ENCODE data around the gene ST8SIA1.

The ST8SIA1 gene

DNA sequence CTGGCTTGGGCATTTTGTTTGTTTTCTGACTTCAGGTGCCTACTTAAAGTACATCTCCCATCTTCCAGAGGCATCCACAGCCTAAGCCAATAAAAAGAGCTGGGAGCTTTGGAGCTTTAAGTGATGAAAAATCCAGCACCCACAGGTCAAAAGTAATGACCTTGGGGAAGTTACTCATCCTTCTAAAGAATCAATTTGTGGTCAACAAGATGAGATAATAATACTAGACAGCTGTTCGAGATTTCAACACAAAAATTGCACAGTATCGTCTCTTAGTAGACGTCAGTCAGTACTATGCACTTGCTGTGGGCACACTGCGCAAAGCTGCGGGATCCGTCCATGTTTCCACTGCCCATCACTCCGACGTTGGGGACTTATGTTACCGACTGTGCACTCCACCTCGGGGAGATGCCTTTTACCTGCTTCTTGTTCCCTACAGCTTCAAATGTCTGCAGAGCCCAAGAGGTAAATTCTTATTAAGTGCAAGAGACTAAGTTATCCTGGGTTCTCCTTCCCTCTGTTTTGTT lies 1.3 kb downstream of the ST8SIA1 start:
- TF ChIP-seq GABPA (IDR thresholded peaks at IDR 0.05; ENCODE audit: low read depth) (no peak), REST (IDR thresholded peaks at IDR 0.05; ENCODE audit: insufficient replicate concordance, low read depth) (no peak), POLR2AphosphoS5 (IDR thresholded peaks at IDR 0.05; ENCODE audit: low read depth) (no peak), CTCF (IDR thresholded peaks at IDR 0.05; ENCODE audit: insufficient read depth, low read length) (no peak), SPI1 (IDR thresholded peaks at IDR 0.05; ENCODE audit: borderline replicate concordance, low read depth) (no peak)

DNA sequence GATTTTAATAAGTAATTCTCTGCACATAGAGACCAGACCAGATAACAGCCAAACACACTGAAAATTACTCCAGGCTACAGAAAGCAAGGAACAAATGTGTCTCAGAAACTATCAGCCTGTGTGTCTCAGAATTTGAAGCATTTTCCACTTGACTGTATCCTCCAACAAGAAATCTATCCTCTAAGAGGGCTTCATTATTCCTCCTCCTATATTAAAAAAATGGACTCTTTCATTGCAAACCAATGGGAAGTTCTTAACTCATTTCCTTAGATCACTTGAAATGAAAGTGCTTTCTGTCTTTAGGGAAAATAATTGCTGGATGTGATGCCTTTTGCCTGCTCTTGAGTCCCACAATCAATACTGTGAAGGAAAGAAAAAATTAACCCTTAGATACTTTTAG lies 2.3 kb downstream of the ST8SIA1 start:
- no peak for DNase-seq (ENCODE audit: low read depth in 1 of 2, low spot score in 1 of 2)
- Histone ChIP-seq H3K27ac (replicated peaks) (no peak overlapping the region), H3K27me3 (ENCODE audit: insufficient read depth, poor library complexity, severe bottlenecking) (peaks cover 26% of the 10 kb centered on the region), H3K4me3 (replicated peaks; ENCODE audit: insufficient read depth, low read length) (no peak overlapping the region)
- no peak for TF ChIP-seq SPI1 (IDR thresholded peaks at IDR 0.05; ENCODE audit: borderline replicate concordance, low read depth)
- TF ChIP-seq CTCF (IDR thresholded peaks at IDR 0.05; ENCODE audit: insufficient read depth, low read length), result no peak
- no peak for TF ChIP-seq GABPA (IDR thresholded peaks at IDR 0.05; ENCODE audit: low read depth)
- no peak for TF ChIP-seq POLR2AphosphoS5 (IDR thresholded peaks at IDR 0.05; ENCODE audit: low read depth)
- no peak for TF ChIP-seq REST (IDR thresholded peaks at IDR 0.05; ENCODE audit: insufficient replicate concordance, low read depth)

More for the DNA sequence above, 1.3 kb downstream of the ST8SIA1 start:
- H3K27me3 ChIP-seq (ENCODE audit: insufficient read depth, poor library complexity, severe bottlenecking), result peaks cover 26% of the 10 kb centered on the region
- no peak overlapping the region for H3K27ac ChIP-seq (replicated peaks)
- DNase-seq (ENCODE audit: low read depth in 1 of 2, low spot score in 1 of 2), result no peak
- H3K4me3 ChIP-seq (replicated peaks; ENCODE audit: insufficient read depth, low read length), result no peak overlapping the region

GRCh38 chr12:22329621-22330020 lies 4.9 kb downstream of the ST8SIA1 start:
- H3K27me3 ChIP-seq (ENCODE audit: insufficient read depth, poor library complexity, severe bottlenecking), result peaks cover 22% of the 10 kb centered on the region
- DNase-seq (ENCODE audit: low read depth in 1 of 2, low spot score in 1 of 2), result no peak
- H3K4me3 ChIP-seq (replicated peaks; ENCODE audit: insufficient read depth, low read length), result no peak overlapping the region
- no peak for TF ChIP-seq REST (IDR thresholded peaks at IDR 0.05; ENCODE audit: insufficient replicate concordance, low read depth)
- H3K27ac ChIP-seq (replicated peaks), result no peak overlapping the region

Data from HL-60 (cell line).